ENCODE results near the gene HMX3. TPM values are rescaled to one million over a fixed set of nuclear protein-coding genes. Genes with fewer than 3 reads are reported as not detected.
"Not testable (repeated sequence)": the region's sequence is repeated elsewhere in the genome, so short reads cannot be mapped to it uniquely, and the experiment has no call there.

HMX3 gene
- total RNA-seq, 1 donor from 2014 or later: not detected

- DNase-seq (ENCODE audit: low read depth): no peak
Measured at GRCh38 chr10:123165445-123166072, 29.8 kb downstream of the HMX3 start.

GRCh38 chr10:123166618-123167017 lies 30.8 kb downstream of the HMX3 start:
- Mint-ChIP-seq H3K36me3 (ENCODE audit: low read depth, unreplicated experiment) (peaks cover 11% of the 10 kb centered on the region), H3K27ac (ENCODE audit: unreplicated experiment) (no peak overlapping the region), H3K4me1 (ENCODE audit: low read depth, unreplicated experiment) (no peaks in the 10 kb centered on the region), H3K4me3 (ENCODE audit: unreplicated experiment) (no peak overlapping the region), H3K9me3 (ENCODE audit: unreplicated experiment) (no peaks in the 10 kb centered on the region), H3K27me3 (ENCODE audit: low read depth, unreplicated experiment) (no peaks in the 10 kb centered on the region)
- no peak overlapping the region for H2AFZ ChIP-seq (ENCODE audit: low read depth, low read length)
- H3K36me3 ChIP-seq (ENCODE audit: insufficient read depth, low read length): peaks cover 45% of the 10 kb centered on the region
- no peaks in the 10 kb centered on the region for H3K4me1 ChIP-seq (ENCODE audit: insufficient read depth, low read length)
- no peaks in the 10 kb centered on the region for H3K9me3 ChIP-seq (ENCODE audit: insufficient read depth, low read depth, low read length)
- H3K27me3 ChIP-seq (ENCODE audit: insufficient read depth, low read length): no peaks in the 10 kb centered on the region
- DNase-seq (ENCODE audit: low read depth) (no peak), FAIRE-seq (no peak)
- no peak overlapping the region for H3K27ac ChIP-seq (ENCODE audit: low read depth, low read length)
- peaks cover 56% of the 10 kb centered on the region for H4K20me1 ChIP-seq (ENCODE audit: insufficient read depth, low read length)
- no peak overlapping the region for H3K4me2 ChIP-seq (ENCODE audit: low read length)
- H3K9ac ChIP-seq (ENCODE audit: low read length): no peak overlapping the region
- no peak overlapping the region for H3K4me3 ChIP-seq (ENCODE audit: insufficient read depth, low read depth, low read length)
- peaks cover 65% of the 10 kb centered on the region for H3K79me2 ChIP-seq (ENCODE audit: insufficient read depth, low read length)
- no peak for TF ChIP-seq EZH2 (IDR thresholded peaks at IDR 0.05; ENCODE audit: insufficient read depth, low read length)
- TF ChIP-seq, protein P1, sequence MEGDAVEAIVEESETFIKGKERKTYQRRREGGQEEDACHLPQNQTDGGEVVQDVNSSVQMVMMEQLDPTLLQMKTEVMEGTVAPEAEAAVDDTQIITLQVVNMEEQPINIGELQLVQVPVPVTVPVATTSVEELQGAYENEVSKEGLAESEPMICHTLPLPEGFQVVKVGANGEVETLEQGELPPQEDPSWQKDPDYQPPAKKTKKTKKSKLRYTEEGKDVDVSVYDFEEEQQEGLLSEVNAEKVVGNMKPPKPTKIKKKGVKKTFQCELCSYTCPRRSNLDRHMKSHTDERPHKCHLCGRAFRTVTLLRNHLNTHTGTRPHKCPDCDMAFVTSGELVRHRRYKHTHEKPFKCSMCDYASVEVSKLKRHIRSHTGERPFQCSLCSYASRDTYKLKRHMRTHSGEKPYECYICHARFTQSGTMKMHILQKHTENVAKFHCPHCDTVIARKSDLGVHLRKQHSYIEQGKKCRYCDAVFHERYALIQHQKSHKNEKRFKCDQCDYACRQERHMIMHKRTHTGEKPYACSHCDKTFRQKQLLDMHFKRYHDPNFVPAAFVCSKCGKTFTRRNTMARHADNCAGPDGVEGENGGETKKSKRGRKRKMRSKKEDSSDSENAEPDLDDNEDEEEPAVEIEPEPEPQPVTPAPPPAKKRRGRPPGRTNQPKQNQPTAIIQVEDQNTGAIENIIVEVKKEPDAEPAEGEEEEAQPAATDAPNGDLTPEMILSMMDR (IDR thresholded peaks at IDR 0.05; ENCODE audit: insufficient read depth, low read depth, low read length): no peak

More at GRCh38 chr10:123165445-123166072, 29.8 kb downstream of the HMX3 start:
- Histone ChIP-seq H2AFZ (ENCODE audit: low read depth, low read length) (no peak overlapping the region), H3K27ac (ENCODE audit: low read depth, low read length) (no peak overlapping the region), H3K4me3 (ENCODE audit: insufficient read depth, low read depth, low read length) (no peak overlapping the region), H3K9me3 (ENCODE audit: insufficient read depth, low read depth, low read length) (no peaks in the 10 kb centered on the region), H3K9ac (ENCODE audit: low read length) (no peak overlapping the region), H3K36me3 (ENCODE audit: insufficient read depth, low read length) (peaks cover 55% of the 10 kb centered on the region), H3K79me2 (ENCODE audit: insufficient read depth, low read length) (peaks cover 75% of the 10 kb centered on the region), H3K4me1 (ENCODE audit: insufficient read depth, low read length) (no peaks in the 10 kb centered on the region), H3K27me3 (ENCODE audit: insufficient read depth, low read length) (no peaks in the 10 kb centered on the region), H3K4me2 (ENCODE audit: low read length) (no peak overlapping the region), H4K20me1 (ENCODE audit: insufficient read depth, low read length) (peaks cover 63% of the 10 kb centered on the region)
- Mint-ChIP-seq H3K27me3 (ENCODE audit: low read depth, unreplicated experiment) (no peaks in the 10 kb centered on the region), H3K4me3 (ENCODE audit: unreplicated experiment) (no peak overlapping the region), H3K9me3 (ENCODE audit: unreplicated experiment) (no peaks in the 10 kb centered on the region), H3K4me1 (ENCODE audit: low read depth, unreplicated experiment) (no peaks in the 10 kb centered on the region), H3K36me3 (ENCODE audit: low read depth, unreplicated experiment) (peaks cover 12% of the 10 kb centered on the region), H3K27ac (ENCODE audit: unreplicated experiment) (no peak overlapping the region)
- TF ChIP-seq, protein P1 (IDR thresholded peaks at IDR 0.05; ENCODE audit: insufficient read depth, low read depth, low read length): no peak
- no peak for FAIRE-seq

- TF ChIP-seq, protein P1 (IDR thresholded peaks at IDR 0.05; ENCODE audit: insufficient read depth, low read depth, low read length): no peak
- no peak for TF ChIP-seq EZH2 (IDR thresholded peaks at IDR 0.05; ENCODE audit: insufficient read depth, low read length)
- no peaks in the 10 kb centered on the region for H3K27me3 Mint-ChIP-seq (ENCODE audit: low read depth, unreplicated experiment)
- Histone ChIP-seq H3K9ac (ENCODE audit: low read length) (no peak overlapping the region), H3K4me2 (ENCODE audit: low read length) (no peak overlapping the region), H3K27me3 (ENCODE audit: insufficient read depth, low read length) (no peaks in the 10 kb centered on the region), H3K9me3 (ENCODE audit: insufficient read depth, low read depth, low read length) (no peaks in the 10 kb centered on the region), H2AFZ (ENCODE audit: low read depth, low read length) (no peak overlapping the region), H3K79me2 (ENCODE audit: insufficient read depth, low read length) (peaks cover 22% of the 10 kb centered on the region), H3K27ac (ENCODE audit: low read depth, low read length) (no peak overlapping the region), H4K20me1 (ENCODE audit: insufficient read depth, low read length) (peaks cover 34% of the 10 kb centered on the region), H3K36me3 (ENCODE audit: insufficient read depth, low read length) (peaks cover 15% of the 10 kb centered on the region), H3K4me3 (ENCODE audit: insufficient read depth, low read depth, low read length) (no peak overlapping the region), H3K4me1 (ENCODE audit: insufficient read depth, low read length) (no peaks in the 10 kb centered on the region)
- H3K27ac Mint-ChIP-seq (ENCODE audit: unreplicated experiment): no peak overlapping the region
- peaks cover 20% of the 10 kb centered on the region for H3K36me3 Mint-ChIP-seq (ENCODE audit: low read depth, unreplicated experiment)
- H3K4me3 Mint-ChIP-seq (ENCODE audit: unreplicated experiment): no peak overlapping the region
- no peaks in the 10 kb centered on the region for H3K9me3 Mint-ChIP-seq (ENCODE audit: unreplicated experiment)
- H3K4me1 Mint-ChIP-seq (ENCODE audit: low read depth, unreplicated experiment): no peaks in the 10 kb centered on the region
- DNase-seq (ENCODE audit: low read depth) (no peak), FAIRE-seq (no peak)
Measured at GRCh38 chr10:123170961-123171360, 35.2 kb downstream of the HMX3 start.

- H3K9me3 Mint-ChIP-seq (ENCODE audit: unreplicated experiment); H3K9me3 ChIP-seq (ENCODE audit: insufficient read depth, low read depth, low read length); DNase-seq (ENCODE audit: low read depth); H3K4me1 ChIP-seq (ENCODE audit: insufficient read depth, low read length); H3K4me2 ChIP-seq (ENCODE audit: low read length); H3K4me3 Mint-ChIP-seq (ENCODE audit: unreplicated experiment); FAIRE-seq; H3K27me3 ChIP-seq (ENCODE audit: insufficient read depth, low read length); H3K27ac Mint-ChIP-seq (ENCODE audit: unreplicated experiment); H2AFZ ChIP-seq (ENCODE audit: low read depth, low read length); H3K4me3 ChIP-seq (ENCODE audit: insufficient read depth, low read depth, low read length); H3K27me3 Mint-ChIP-seq (ENCODE audit: low read depth, unreplicated experiment); H3K4me1 Mint-ChIP-seq (ENCODE audit: low read depth, unreplicated experiment); H3K9ac ChIP-seq (ENCODE audit: low read length); H3K27ac ChIP-seq (ENCODE audit: low read depth, low read length); H3K36me3 ChIP-seq (ENCODE audit: insufficient read depth, low read length): not testable (repeated sequence)
- peaks cover 30% of the 10 kb centered on the region for H4K20me1 ChIP-seq (ENCODE audit: insufficient read depth, low read length)
- peaks cover 17% of the 10 kb centered on the region for H3K79me2 ChIP-seq (ENCODE audit: insufficient read depth, low read length)
- H3K36me3 Mint-ChIP-seq (ENCODE audit: low read depth, unreplicated experiment): peaks cover 24% of the 10 kb centered on the region
Measured at GRCh38 chr10:123171616-123172015, 35.8 kb downstream of the HMX3 start.
